Activated gamma-delta T cell treated with anti-CD3 and anti-CD28 coated beads, Interleukin-2, amount 50 U/mL, for 16 hours (primary cell): Measurements from ENCODE around the gene MMP15.
"Not testable (repeated sequence)": the region's sequence is repeated elsewhere in the genome, so short reads cannot be mapped to it uniquely, and the experiment has no call there.

Experiments
- DNase-seq: peaks from one replicate; pipeline ENCODE4 v3.0.0-alpha.2; 2020; ENCODE audit warnings: low read depth

Gene MMP15

DNA sequence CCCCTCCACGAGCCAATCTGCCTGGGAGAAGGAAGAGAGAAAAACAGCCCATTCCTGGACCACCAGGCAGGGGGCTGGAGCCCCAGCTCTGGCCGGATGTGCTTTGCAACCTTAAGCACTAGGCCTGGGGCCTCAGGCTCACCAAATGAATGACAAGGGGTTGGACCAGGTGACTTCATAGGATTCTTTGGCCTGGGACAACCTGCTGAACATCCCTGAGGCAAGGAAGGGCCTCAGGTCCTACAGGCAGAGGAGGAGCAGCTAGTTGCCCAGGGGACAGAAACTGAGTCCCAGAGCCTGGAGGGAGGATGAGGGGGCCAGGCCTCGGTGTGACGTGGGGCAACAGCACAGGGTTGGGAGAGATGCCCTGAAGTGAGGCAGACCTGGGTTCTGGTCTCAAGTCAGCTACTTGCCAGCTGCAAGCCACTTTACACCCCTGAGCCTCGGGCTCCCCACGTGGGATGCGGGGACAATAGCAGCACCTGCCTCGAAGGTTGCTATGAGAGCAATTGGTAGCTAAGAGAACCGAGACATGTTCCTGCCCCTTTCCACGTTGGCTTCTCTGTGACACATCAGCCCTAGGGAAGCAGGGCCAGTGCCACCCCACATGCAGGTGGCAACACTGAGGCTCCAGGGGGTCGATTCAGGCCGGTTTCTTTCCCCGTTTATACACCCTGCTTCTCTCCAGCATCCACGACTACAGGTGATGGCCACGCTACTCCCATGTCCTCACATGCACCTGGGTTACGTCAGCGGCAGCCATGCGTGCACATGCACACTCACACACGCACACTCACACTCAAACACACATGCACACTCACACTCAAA lies 61.0 kb downstream of the MMP15 start:
- no peak for DNase-seq

- no peak for DNase-seq
Observed at GRCh38 chr16:58087209-58087913, 61.8 kb downstream of the MMP15 start.

DNA sequence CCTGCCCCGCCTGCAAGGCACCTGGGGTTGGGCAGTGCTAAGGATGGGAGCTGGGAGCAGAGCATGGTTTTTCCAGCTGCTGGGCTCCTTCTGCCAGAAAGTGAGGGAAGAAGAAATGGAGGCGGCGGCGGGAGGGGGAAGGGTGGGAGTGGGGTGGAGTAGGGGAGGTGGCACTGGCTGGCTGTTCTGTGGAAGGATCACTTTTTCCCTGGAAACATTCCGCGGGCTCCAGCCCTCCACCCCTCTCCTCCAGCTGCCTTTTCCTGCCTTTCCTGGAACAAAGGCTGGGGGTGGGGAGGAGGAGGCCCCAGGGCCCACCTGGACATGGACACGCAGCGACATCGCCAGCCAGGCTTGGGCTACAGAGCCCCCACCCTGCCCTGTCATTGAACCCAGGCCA lies 62.5 kb downstream of the MMP15 start:
- no peak for DNase-seq

DNA sequence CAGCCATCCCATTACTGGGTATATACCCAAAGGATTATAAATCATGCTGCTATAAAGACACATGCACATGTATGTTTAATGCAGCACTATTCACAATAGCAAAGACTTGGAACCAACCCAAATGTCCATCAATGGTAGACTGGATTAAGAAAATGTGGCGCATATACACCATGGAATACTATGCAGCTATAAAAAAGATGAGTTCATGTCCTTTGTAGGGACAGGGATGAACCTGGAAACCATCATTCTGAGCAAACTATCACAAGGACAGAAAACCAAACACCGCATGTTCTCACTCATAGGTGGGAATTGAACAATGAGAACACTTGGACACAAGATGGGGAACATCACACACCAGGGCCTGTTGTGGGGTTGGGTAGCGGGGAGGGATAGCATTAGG lies 64.8 kb downstream of the MMP15 start:
- DNase-seq: not testable (repeated sequence)

DNA sequence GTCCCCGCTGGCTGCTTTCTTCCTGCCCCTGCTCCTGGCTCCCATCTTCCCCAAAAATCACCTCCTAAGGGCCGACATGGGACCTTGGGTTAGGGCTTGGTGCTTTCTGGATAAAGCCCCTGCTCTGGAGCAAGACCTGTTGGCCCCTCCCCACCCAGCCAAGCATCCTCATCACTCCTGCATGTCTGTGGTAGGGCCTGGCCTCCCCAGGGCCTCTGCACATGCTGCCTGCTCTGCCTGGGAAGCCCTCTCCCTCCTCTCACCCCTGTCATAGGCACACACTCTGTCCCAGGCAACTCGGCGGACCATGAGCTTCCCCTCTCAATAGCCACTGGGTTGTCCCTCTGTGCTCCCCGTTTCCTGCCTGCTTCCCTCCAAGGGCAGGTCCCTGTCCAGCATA lies 68.5 kb downstream of the MMP15 start:
- no peak for DNase-seq

DNA sequence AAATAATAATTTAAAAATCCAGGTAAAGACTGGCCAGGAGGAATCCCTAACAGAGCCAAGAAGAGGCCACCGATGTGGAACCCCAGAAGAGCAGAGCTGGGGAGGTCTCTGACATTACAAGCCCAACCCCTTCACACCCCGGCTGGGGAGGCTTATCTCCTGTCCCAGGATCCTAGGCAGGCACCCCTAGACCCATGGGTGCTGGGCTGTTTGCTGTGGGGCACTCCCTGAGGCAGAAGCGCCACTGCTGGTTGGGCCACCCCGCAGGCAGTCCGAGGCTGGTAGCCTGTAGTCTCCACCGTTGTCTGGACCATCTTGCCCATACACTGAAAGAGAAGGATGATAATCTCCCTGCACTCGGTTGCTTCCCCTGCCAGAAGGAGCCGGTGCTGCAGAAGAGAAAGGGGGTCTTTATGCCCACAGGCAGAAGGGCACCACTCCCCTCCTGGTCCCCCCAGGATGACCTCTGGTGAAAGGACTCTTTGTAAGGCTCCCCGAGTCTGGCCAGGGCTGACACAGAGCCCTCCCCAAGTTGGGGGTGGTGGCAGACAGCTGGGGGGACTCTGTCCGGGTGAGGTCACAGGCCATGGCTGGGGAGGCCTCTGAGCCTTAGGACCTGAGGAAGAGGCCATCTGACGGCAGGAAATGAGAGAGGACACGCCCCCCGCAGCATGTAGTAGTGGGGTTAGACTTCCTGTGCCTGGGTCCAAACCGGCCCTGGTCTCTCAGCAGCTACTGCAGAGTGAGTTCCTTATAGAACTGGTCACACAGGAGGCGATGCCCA lies 69.4 kb downstream of the MMP15 start:
- no peak for DNase-seq

- DNase-seq: not testable (repeated sequence)
Observed at GRCh38 chr16:58095575-58095960, 70.0 kb downstream of the MMP15 start.

GRCh38 chr16:58096249-58096648 lies 70.7 kb downstream of the MMP15 start:
- DNase-seq: no peak
